HepG2 (cell line): ENCODE results near the gene SPON1. TPM values are rescaled to one million over a fixed set of nuclear protein-coding genes. Genes with fewer than 3 reads are reported as not detected.

Experiments used
- ATAC-seq: fragments of 200-7000 bp; cut with Tn5 transposase; 3 replicates; pipeline ENCODE4 v1.9.1; 2020; ENCODE audit warnings: mild to moderate bottlenecking, moderate library complexity
- BruUV-seq: library from RNA; stranded (reverse); fragments of 400-500 nt; replicated peaks from 2 replicates; lab custom pipeline; 2021; lab: Mats Ljungman, UMichigan
- CTCF ChIA-PET: fragments of 300-600 bp; formaldehyde crosslinking; extraction: SDS; loops from one replicate; lab custom pipeline; 2021; ENCODE audit warnings: low total read pairs, inconsistent platforms, low intra/inter-chr PET ratio; lab: Yijun Ruan, JAX
- POLR2A ChIA-PET: fragments of 350-600 bp; sonication (Branson Sonifier 250); formaldehyde crosslinking; loops from one replicate; lab custom pipeline; 2020; ENCODE audit warnings: antibody characterized with exemption, inconsistent platforms; lab: Yijun Ruan, JAX
- DNase-seq: peaks from one replicate; pipeline ENCODE4 v3.0.0-alpha.2; 2015; ENCODE audit warnings: low spot score
- FAIRE-seq: peaks from 3 replicates; lab custom pipeline; 2011; peaks lifted over from hg19 to GRCh38; lab: Jason Lieb, UNC
- H2AFZ ChIP-seq: one replicate; pipeline ENCODE4 v1.6.1; 2011; ENCODE audit warnings: low read length, inconsistent platforms
- H3K27ac ChIP-seq: fragments of 300-600 bp; 3 replicates; pipeline ENCODE4 v1.8.0; 2011; ENCODE audit warnings: mixed run types, mild to moderate bottlenecking, mixed read lengths, low read length, inconsistent platforms; ENCODE audit not compliant: insufficient read depth; ENCODE audit errors: extremely low read length
- H3K27me3 ChIP-seq, 2 experiments: fragments of 200-600 bp in 1 of 2; 2 replicates in 1 of 2; 3 replicates in 1 of 2; pipeline versions ENCODE4 v1.6.0 to v1.8.0; 2011; ENCODE audit warnings: low read length in 2 of 2, mild to moderate bottlenecking in 2 of 2, moderate library complexity in 2 of 2, inconsistent platforms in 1 of 2; ENCODE audit not compliant: insufficient read depth in 2 of 2, control insufficient read depth in 1 of 2
- H3K36me3 ChIP-seq, 2 experiments: fragments of 200-600 bp in 1 of 2; replicated peaks in 1 of 2; 2 replicates in 1 of 2; 3 replicates in 1 of 2; pipeline versions ENCODE4 v1.5.1 to v1.8.0; 2011; ENCODE audit warnings: low read length in 2 of 2, inconsistent platforms in 1 of 2; ENCODE audit not compliant: insufficient read depth in 2 of 2, control insufficient read depth in 1 of 2
- H3K4me1 ChIP-seq: 2 replicates; pipeline ENCODE4 v1.5.1; 2012; ENCODE audit warnings: low read length, inconsistent platforms; ENCODE audit not compliant: insufficient read depth
- H3K4me2 ChIP-seq: 2 replicates; pipeline ENCODE4 v1.6.0; 2011; ENCODE audit warnings: low read depth, low read length, inconsistent platforms
- H3K4me3 ChIP-seq, 3 experiments: fragments of 200-600 bp in 1 of 3; sonication (generic), shearing (Covaris generic) in 1 of 3; replicated peaks in 1 of 3; 2 replicates each; pipeline ENCODE4 v1.5.1; 2011 to 2016; ENCODE audit warnings: low read length in 3 of 3, inconsistent platforms in 2 of 3, low read depth in 2 of 3, mild to moderate bottlenecking in 2 of 3, control low read depth in 1 of 3, mixed read lengths in 1 of 3; ENCODE audit not compliant: insufficient read depth in 1 of 3
- H3K79me2 ChIP-seq: one replicate; pipeline ENCODE4 v1.6.1; 2011; ENCODE audit warnings: low read length, inconsistent platforms; ENCODE audit not compliant: insufficient read depth
- H3K9ac ChIP-seq: 2 replicates; pipeline ENCODE4 v1.6.0; 2011; ENCODE audit warnings: mild to moderate bottlenecking, low read depth, low read length, inconsistent platforms; ENCODE audit not compliant: insufficient read depth
- H3K9me3 ChIP-seq: 2 replicates; pipeline ENCODE4 v1.5.1; 2012; ENCODE audit warnings: mild to moderate bottlenecking, low read length
- H4K20me1 ChIP-seq: 2 replicates; pipeline ENCODE4 v1.6.0; 2011; ENCODE audit warnings: inconsistent platforms, mild to moderate bottlenecking, low read length, moderate library complexity; ENCODE audit not compliant: insufficient read depth
- ARNT2 ChIP-seq: sonication (generic); formaldehyde crosslinking; IDR thresholded peaks from 2 replicates; pipeline ENCODE4 v1.8.0; 2022; ENCODE audit warnings: mild to moderate bottlenecking, low read depth, missing genetic modification reagents, moderate library complexity
- CCDC6 ChIP-seq: sonication (generic); formaldehyde crosslinking; IDR thresholded peaks from 2 replicates; pipeline ENCODE4 v1.8.1; 2022; ENCODE audit warnings: mild to moderate bottlenecking, missing genetic modification reagents, moderate library complexity
- HDAC1 ChIP-seq: sonication (generic); formaldehyde crosslinking; IDR thresholded peaks from 2 replicates; pipeline ENCODE4 v1.5.1; 2020; ENCODE audit warnings: mild to moderate bottlenecking, missing genetic modification reagents
- IRF2 ChIP-seq: IDR thresholded peaks from 2 replicates; pipeline ENCODE4 v1.6.1; 2018; ENCODE audit warnings: missing genetic modification reagents, missing compliant biosample characterization
- PHB2 ChIP-seq: fragments of 450-650 bp; IDR thresholded peaks from 2 replicates; pipeline ENCODE4 v1.6.1; 2018; ENCODE audit not compliant: partially characterized antibody
- POGZ ChIP-seq: sonication (generic); formaldehyde crosslinking; IDR thresholded peaks from 2 replicates; pipeline ENCODE4 v1.4.0; 2020; ENCODE audit warnings: mild to moderate bottlenecking, missing genetic modification reagents
- SP5 ChIP-seq: IDR thresholded peaks from 2 replicates; pipeline ENCODE4 v1.6.1; 2016; ENCODE audit warnings: low read depth, borderline replicate concordance
- ZNF12 ChIP-seq: sonication (generic); formaldehyde crosslinking; IDR thresholded peaks from 2 replicates; pipeline ENCODE4 v1.5.0; 2020; ENCODE audit warnings: missing genetic modification reagents
- ZNF3 ChIP-seq: IDR thresholded peaks from 2 replicates; pipeline ENCODE4 v1.7.0; 2017; ENCODE audit warnings: inconsistent platforms
- ZNF614 ChIP-seq: IDR thresholded peaks from 2 replicates; pipeline ENCODE4 v1.6.1; 2018; ENCODE audit warnings: missing biosample characterization, missing genetic modification reagents, inconsistent platforms, borderline replicate concordance
- WGBS: methylation state at CpG from one replicate; pipeline ENCODE4 v1.1.6; 2017; ENCODE audit warnings: low lambda C conversion rate; 5-methylcytosine and 5-hydroxymethylcytosine counted together
- in situ Hi-C: cut with HindIII; loops from 2 replicates; pipeline ENCODE4 v1.10.0; 2017; ENCODE audit warnings: low pct_unique_long_range_greater_than_20kb; ENCODE audit not compliant: extremely low pct_ligation_motif_present
- intact Hi-C: fragments of 100-400 bp; cut with micrococcal nuclease; formaldehyde crosslinking; loops from one replicate; pipeline ENCODE4 v1.10.0; 2022; ENCODE audit not compliant: unreplicated experiment
- polyA plus RNA-seq, 8 experiments: library from polyadenylated mRNA; depleted of rRNA in 3 of 8; stranded (reverse) in 7 of 8; unstranded in 1 of 8; fragments of >200 nt; fragmentation: Illumina TruSeq in 4 of 8; extraction: Trizol in 4 of 8; gene quantifications; 2 replicates each; pipeline versions ENCODE4 v1.2.1 to v1.2.3, GENCODE V29; 2011 to 2016; ENCODE audit warnings: low read depth in 4 of 8, missing spikeins in 1 of 8, mixed read lengths in 1 of 8; ENCODE audit not compliant: insufficient read depth in 1 of 8
- total RNA-seq, 5 experiments: library from RNA; depleted of rRNA; stranded (reverse); fragments of >200 nt; fragmentation: Illumina TruSeq; extraction: Trizol; gene quantifications; 2 replicates each; pipeline ENCODE4 v1.2.3, GENCODE V29; 2016; ENCODE audit warnings: low read depth in 1 of 5
- TF ChIP-seq, protein P1 (sequence below): sonication (generic); formaldehyde crosslinking; IDR thresholded peaks from 2 replicates; pipeline ENCODE4 v1.4.0; 2020; ENCODE audit warnings: missing genetic modification reagents, borderline replicate concordance
- TF ChIP-seq, protein P2 (sequence below): sonication (generic); formaldehyde crosslinking; IDR thresholded peaks from 2 replicates; pipeline ENCODE4 v1.4.0; 2020; ENCODE audit warnings: missing genetic modification reagents

SPON1 gene
- total and polyA plus RNA-seq, 2 of the 13 experiments (the other 11 are each of a cell fraction or from before 2014, with no cell fraction given) = not detected

DNA sequence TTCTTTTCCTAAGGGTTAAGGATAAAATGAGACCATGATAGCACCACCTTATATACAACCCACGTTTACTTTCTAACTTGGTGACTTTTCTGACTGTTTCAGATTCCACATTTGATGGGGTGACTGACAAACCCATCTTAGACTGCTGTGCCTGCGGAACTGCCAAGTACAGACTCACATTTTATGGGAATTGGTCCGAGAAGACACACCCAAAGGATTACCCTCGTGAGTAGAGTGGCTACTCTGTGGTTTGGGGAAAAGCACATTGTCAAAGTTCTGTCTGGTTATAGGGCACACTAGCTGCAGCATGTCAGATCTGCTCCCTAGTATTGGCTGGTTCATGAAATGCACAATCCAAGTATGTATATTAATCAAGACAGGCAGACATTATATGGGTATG, 117.3 kb downstream of the SPON1 start:
- CTCF ChIA-PET = no interaction called here
- intact Hi-C loops (no loop called here), in situ Hi-C loops (no loop called here)
- no peaks in the 10 kb centered on the region for H3K36me3 ChIP-seq
- H3K9ac ChIP-seq = no peak overlapping the region
- no TSS peak for BruUV-seq
- no peak overlapping the region for H3K4me2 ChIP-seq
- no peak overlapping the region for H2AFZ ChIP-seq
- no peaks in the 10 kb centered on the region for H3K79me2 ChIP-seq
- H4K20me1 ChIP-seq = no peaks in the 10 kb centered on the region
- DNase-seq (no peak), ATAC-seq (no peak), FAIRE-seq (no peak)
- no peak overlapping the region for H3K27ac ChIP-seq
- POLR2A ChIA-PET = no interaction called here
- H3K4me1 ChIP-seq = no peaks in the 10 kb centered on the region
- 0% methylated on average over 4 of the region's 4 CpGs for WGBS
- H3K27me3 ChIP-seq = no peaks in the 10 kb centered on the region
- no peaks in the 10 kb centered on the region for H3K9me3 ChIP-seq
- H3K4me3 ChIP-seq = no peak overlapping the region
- TF ChIP-seq PHB2 (no peak), IRF2 (CRISPR knock-in tag) (no peak), ARNT2 (no peak), HDAC1 (CRISPR knock-in tag) (no peak), SP5 (CRISPR knock-in tag) (no peak)

DNA sequence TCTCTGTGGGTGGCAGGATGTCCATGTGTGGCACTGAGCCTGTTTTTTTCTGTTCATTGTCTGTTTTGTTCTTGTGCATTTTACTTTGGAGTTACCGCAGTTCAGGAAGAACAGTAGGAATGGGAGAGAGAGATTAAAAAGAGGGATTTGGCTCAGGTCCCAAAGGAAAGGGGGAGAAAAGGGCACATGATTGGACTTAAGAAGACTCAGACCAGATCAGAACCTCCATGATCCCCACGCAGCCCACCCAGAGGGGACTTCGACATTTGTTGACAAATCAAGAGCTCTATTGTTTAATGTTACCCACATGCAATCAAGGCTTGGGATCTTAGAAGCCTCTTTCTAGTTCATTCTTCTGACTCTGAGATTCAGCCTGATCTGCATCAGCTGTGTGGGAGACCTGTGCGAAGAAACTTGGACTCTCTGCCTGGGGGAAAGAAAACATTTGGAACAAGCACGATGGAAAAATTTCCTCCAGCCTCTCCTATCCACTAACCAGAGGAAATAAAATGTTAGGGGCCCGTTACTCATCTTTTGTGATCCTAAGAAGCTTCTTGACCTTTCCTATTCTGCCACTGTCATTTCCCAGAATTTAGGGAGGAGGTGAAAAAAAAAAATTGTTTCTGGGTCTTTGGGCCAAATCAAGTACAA, 119.2 kb downstream of the SPON1 start:
- POLR2A ChIA-PET = no interaction called here
- TF ChIP-seq ZNF614 (CRISPR knock-in tag) (no peak), ZNF12 (no peak), ZNF3 (CRISPR knock-in tag) (no peak), POGZ (no peak), CCDC6 (CRISPR knock-in tag) (no peak)
- TF ChIP-seq, protein P1, sequence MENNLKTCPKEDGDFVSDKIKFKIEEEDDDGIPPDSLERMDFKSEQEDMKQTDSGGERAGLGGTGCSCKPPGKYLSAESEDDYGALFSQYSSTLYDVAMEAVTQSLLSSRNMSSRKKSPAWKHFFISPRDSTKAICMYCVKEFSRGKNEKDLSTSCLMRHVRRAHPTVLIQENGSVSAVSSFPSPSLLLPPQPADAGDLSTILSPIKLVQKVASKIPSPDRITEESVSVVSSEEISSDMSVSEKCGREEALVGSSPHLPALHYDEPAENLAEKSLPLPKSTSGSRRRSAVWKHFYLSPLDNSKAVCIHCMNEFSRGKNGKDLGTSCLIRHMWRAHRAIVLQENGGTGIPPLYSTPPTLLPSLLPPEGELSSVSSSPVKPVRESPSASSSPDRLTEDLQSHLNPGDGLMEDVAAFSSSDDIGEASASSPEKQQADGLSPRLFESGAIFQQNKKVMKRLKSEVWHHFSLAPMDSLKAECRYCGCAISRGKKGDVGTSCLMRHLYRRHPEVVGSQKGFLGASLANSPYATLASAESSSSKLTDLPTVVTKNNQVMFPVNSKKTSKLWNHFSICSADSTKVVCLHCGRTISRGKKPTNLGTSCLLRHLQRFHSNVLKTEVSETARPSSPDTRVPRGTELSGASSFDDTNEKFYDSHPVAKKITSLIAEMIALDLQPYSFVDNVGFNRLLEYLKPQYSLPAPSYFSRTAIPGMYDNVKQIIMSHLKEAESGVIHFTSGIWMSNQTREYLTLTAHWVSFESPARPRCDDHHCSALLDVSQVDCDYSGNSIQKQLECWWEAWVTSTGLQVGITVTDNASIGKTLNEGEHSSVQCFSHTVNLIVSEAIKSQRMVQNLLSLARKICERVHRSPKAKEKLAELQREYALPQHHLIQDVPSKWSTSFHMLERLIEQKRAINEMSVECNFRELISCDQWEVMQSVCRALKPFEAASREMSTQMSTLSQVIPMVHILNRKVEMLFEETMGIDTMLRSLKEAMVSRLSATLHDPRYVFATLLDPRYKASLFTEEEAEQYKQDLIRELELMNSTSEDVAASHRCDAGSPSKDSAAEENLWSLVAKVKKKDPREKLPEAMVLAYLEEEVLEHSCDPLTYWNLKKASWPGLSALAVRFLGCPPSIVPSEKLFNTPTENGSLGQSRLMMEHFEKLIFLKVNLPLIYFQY (CRISPR knock-in tag) = no peak
- TF ChIP-seq, protein P2, sequence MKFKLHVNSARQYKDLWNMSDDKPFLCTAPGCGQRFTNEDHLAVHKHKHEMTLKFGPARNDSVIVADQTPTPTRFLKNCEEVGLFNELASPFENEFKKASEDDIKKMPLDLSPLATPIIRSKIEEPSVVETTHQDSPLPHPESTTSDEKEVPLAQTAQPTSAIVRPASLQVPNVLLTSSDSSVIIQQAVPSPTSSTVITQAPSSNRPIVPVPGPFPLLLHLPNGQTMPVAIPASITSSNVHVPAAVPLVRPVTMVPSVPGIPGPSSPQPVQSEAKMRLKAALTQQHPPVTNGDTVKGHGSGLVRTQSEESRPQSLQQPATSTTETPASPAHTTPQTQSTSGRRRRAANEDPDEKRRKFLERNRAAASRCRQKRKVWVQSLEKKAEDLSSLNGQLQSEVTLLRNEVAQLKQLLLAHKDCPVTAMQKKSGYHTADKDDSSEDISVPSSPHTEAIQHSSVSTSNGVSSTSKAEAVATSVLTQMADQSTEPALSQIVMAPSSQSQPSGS (CRISPR knock-in tag) = no peak

More for the DNA sequence above, 119.2 kb downstream of the SPON1 start:
- Histone ChIP-seq H2AFZ (no peak overlapping the region), H3K4me1 (no peaks in the 10 kb centered on the region), H3K9ac (no peak overlapping the region), H4K20me1 (no peaks in the 10 kb centered on the region), H3K27ac (no peak overlapping the region), H3K36me3 (no peaks in the 10 kb centered on the region), H3K4me2 (no peak overlapping the region), H3K9me3 (no peaks in the 10 kb centered on the region), H3K79me2 (no peaks in the 10 kb centered on the region), H3K27me3 (no peaks in the 10 kb centered on the region), H3K4me3 (no peak overlapping the region)
- no peak for FAIRE-seq
- no TSS peak for BruUV-seq
- WGBS = 19% methylated on average over 6 of the region's 6 CpGs
- DNase-seq = no peak
- ATAC-seq = no peak
- in situ Hi-C loops = no loop called here
- intact Hi-C loops = no loop called here
- CTCF ChIA-PET = no interaction called here
